TTC549 (cell line): Measurements from ENCODE around the gene C3orf22.

ENCODE experiments used
- FAIRE-seq: peaks from 2 replicates; lab custom pipeline; 2012; peaks lifted over from hg19 to GRCh38; lab: Jason Lieb, UNC

The C3orf22 gene

GRCh38 chr3:126556637-126557414 is 1.9 kb downstream of the C3orf22 start:
- no peak for FAIRE-seq

DNA sequence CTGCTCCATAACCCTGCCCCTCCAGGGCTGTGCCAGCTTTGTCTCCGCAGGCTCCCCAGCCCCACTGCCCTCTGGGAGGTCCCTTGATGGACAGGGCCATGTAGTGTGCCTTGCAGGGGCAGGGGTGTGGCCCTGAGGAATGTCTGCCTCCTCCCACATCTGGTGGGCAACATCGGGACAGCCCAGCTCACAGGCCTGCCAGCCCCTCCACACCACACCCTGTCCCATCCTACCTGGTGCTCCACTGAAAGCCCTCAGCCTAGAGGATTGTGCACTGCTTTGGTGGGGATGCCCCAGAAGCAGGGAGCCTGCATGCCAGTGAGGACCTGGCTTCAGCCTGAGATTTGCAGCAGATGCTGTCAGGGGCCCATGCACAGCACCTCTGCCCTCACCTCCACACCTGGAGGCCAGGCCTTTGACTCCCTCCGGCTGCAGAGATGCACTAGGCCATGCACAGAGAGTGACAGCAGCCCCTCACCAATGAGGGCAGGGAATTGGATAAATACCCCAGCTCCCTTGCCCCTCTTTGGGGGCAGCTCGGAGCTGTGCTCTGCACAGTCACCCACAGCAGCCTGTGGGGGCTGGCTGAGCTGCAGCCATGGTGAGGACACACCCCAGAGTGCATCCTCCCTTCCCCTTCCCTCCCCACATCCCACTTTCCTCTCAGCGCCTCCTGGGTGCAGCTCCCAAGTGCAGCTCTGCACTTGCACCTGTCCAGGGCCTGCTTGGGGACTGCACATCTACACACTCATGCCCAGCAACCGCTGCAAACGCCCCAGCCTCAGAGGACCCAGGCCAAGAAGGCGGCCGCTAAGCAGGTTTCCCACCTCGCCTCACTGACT is 2.7 kb downstream of the C3orf22 start:
- no peak for FAIRE-seq

GRCh38 chr3:126554560-126555525 is 3.9 kb downstream of the C3orf22 start:
- FAIRE-seq: no peak

DNA sequence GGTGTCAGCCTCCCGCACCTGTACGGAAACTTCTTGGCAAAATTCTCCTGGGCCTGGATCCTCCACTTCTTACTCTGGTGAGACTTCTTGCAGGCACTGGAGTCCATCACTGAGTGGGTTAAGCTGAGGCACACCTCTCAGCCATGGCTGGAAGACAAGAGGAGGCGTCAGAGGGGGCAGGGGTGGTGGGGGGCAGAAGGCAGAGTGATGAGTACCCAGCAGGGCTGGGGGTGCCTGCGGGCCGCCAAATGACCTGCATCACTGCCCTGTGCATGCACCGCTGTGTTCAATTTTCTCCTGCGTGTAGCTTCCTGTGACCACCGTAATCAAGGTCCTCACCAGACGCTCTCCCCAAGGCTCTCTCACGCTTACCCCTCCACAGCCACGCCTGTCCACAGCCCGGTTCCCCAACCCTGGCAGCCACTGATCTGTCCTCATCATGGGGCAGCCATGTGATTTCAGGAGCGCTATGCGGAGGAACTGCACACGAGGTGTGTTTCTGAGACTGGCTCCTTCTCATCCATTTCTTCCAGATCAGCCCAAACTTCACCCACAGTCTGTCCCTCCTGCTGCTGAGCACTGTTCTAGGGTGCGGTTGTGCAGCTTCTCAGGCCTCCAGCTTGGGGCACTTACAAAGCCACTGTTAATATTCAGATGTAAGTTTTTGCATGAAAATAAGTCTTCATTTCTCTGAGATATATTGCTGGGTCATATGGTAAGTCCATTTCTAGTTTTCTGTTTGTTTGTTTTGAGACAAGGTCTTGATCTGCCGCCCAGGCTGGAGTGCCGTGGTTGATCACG is 5.2 kb downstream of the C3orf22 start:
- no peak for FAIRE-seq

GRCh38 chr3:126552688-126553283 is 5.9 kb downstream of the C3orf22 start:
- no peak for FAIRE-seq

DNA sequence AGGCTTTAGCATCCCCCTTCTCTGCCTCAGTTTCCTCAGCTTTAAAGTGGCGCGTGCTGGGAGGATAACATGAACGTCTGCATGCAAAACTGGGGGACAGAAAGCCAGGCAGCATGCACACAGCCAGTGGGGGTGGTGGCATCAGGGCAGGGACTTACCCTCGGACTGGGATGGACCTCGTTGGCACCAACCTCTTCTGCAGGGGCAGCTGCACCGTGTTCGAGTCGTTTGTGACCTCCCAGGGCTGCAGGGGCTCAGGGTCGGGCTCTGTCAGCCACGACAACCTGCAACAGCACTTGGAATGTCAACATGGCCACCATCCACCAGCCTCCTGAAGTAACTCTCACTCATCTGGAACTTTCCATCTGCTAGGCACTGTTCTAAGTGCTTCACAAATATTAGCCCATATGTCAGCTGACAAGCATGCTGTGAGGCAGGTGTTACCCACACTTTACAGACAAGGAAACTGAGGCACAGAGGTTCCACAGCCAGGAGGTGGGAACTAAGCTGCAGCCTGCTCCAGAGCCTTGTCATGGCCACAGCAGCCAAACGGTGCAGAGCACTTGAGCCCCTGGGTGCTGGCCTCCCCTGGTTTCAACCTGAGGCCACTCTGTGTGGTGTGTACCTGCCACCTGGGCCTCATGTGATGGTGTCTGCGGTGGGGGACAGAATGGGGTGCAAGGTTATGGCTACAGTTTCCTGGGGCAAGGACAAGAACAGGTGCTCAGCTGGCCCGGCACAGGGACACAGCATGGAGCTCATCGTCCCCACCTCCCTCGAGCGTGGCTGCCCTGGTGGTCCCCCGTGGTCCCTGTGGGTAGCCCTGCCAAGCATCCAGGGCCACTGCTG is 6.7 kb downstream of the C3orf22 start:
- no peak for FAIRE-seq

DNA sequence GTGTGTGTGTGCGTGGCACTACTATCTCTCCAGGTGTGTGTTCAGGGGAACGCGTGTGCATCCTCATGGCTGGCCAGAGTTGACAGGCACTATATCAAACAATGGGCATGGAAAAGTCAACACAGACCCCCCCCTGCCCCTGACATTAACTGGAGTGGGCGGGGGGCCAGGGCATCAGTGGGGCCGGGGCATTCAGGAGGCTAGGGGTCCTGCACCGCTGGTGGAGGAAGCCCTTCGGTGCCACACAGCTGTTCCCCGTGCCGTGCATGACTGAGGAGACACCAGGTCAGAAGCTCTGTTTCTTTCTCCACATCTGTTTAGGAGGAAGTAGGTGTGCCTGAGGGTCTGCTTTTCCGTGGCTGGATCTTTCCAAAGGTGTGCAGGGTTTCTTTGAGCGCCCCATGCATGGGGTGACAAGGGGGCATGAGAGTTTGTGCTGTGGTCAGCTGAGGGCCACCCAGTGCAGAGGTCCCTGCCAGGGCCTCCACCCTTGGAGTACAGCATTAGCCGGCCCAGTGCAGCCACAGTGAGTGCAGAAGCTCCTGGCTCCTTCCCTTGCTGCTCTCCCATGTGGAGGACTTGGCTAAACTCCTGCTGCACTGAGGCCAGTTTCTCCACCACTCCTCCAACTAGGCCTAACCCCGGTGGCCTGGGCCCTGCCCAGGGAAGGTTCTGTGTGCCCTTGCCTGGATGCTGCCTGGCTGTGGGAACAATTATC is 7.5 kb downstream of the C3orf22 start:
- no peak for FAIRE-seq

GRCh38 chr3:126550488-126551051 is 8.2 kb downstream of the C3orf22 start:
- FAIRE-seq: no peak

GRCh38 chr3:126549861-126550487 is 8.8 kb downstream of the C3orf22 start:
- no peak for FAIRE-seq

DNA sequence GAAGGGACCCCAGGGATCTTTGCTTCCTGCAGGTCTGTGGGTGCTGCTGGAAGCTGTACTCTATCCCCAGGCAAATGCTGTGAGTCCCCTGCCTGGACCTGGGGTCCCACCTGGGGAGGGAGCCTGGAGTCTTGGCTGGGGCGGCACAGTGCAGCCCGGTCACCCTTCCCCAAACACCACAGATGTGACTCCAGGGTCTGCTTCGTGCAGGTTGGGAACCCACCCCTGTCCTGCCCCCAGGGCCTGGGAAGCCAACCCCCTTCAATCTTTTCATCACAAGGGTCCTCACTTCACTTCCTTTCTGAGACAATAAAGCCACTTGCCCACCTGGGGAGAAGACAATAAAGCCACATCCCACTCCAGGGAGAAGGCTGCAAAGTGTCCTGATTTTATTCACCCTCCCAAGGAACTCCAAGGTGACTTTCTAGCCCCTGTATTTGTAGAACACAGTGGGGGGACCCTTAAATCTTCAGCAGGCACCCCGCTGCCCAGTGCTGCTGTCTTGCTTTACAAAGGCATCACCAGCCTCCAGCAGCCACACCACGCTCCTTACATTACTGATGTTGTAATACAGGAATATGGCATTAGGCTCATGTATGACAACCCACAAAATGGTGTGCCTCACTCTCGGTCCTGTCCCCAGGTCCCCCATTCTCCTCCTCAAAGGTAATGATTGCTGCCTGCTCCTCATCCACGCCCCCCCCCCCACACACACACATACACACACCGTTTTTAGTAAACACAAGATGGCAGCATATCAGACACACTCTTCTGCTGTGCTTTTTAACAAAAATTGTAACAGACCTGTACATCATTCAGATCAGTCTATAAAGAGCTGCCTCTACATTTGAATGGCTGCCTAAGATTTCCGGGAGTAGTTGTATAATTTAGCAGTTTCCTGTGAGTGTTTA is 9.9 kb downstream of the C3orf22 start:
- FAIRE-seq: no peak

GRCh38 chr3:126547721-126548120 is 11.0 kb downstream of the C3orf22 start:
- FAIRE-seq: no peak

- no peak for FAIRE-seq
Measured at GRCh38 chr3:126546549-126547239, 12.0 kb downstream of the C3orf22 start.

DNA sequence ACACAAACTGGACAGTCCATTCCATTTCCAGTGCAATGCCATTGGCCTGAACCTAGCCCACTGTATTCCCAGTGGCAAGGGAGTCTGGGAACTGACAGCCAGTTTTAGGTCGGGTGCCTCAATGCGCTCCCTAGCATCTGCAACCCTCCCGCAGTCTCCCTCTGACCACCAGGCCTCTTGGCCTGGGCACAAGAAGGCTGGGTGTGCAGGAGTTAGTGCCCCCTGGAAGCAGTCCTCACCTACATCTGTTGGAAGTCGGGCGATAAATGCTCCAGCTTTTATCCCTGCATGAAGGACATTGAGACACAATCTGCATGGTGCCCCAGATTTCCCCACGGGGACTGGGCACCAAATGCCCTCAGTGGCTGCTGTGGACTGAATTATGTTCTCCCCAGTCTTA is 12.7 kb downstream of the C3orf22 start:
- no peak for FAIRE-seq

DNA sequence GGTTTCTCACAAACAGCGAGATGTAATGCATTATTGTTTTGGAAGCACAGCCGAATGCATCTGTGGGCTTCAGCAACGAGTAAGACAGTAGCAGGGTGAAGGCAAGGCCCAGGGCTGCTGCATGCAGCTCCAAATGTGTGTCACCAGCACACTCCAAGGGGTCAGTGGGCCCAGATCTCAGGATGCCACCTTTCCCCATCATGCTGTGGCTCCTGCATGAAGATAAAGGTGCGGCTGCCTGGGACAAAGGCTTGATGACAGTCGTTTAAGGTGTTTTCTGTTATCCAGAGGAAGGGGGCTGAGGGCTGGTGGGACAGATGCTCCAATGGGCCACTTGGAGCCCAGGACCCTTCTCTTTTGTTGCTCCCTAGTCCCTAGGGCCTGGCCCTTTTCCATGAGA is 13.2 kb downstream of the C3orf22 start:
- no peak for FAIRE-seq

GRCh38 chr3:126544596-126545281 is 14.0 kb downstream of the C3orf22 start:
- no peak for FAIRE-seq

DNA sequence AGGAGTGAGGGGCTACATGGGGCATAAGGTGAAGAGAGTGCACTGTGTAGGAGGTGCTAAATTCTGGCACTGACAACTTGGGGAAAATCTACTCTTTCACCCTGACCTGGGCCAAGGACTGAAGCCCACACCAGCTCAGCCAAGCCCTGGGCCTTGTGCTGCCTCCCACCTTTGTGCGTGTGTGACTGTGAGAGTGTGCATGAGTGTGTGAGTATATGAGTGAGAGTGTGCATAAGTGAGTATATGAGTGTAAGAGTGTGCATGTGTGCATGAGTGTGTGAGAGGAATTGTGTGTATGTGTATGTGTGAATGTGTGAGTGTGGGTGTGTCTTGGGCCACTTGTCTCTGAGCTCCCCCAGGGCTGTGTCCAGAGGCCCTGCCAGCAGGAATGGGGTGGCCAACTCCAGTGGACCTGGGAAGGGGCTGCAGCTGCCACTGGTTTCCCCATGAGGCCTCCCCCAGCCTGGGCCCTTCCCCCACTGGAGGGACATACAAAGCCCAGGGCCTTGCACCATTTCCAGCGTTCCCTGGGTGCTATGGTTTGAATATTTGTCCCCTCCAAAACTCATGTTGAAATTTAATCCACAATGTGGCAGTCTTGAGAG is 15.2 kb downstream of the C3orf22 start:
- FAIRE-seq: no peak
